GM18517 (cell line): ENCODE results near the gene MYOZ2.
A peak's percentile ranks its signal among the peaks of the same experiment; 100 is the strongest.

Experiments used
- ATAC-seq: cut with Tn5 transposase; IDR thresholded peaks from one replicate; pipeline ENCODE4 v1.9.1; 2021; ENCODE audit warnings: mild to moderate bottlenecking, moderate library complexity; ENCODE audit not compliant: unreplicated experiment

The MYOZ2 gene

GRCh38 chr4:119190354-119190753 is 54.7 kb downstream of the MYOZ2 start:
- no peak for ATAC-seq

- no peak for ATAC-seq
Observed at GRCh38 chr4:119191505-119191904, 55.9 kb downstream of the MYOZ2 start.

GRCh38 chr4:119197772-119198212 is 62.2 kb downstream of the MYOZ2 start:
- ATAC-seq = no peak

- ATAC-seq = no peak
Observed at GRCh38 chr4:119204916-119205315, 69.3 kb downstream of the MYOZ2 start.

- no peak for ATAC-seq
Observed at GRCh38 chr4:119205690-119206089, 70.1 kb downstream of the MYOZ2 start.

GRCh38 chr4:119206178-119206577 is 70.5 kb downstream of the MYOZ2 start:
- ATAC-seq = no peak

- ATAC-seq = no peak
Observed at GRCh38 chr4:119207051-119207450, 71.4 kb downstream of the MYOZ2 start.

- no peak for ATAC-seq
Observed at GRCh38 chr4:119209077-119209476, 73.4 kb downstream of the MYOZ2 start.

GRCh38 chr4:119209586-119209985 is 74.0 kb downstream of the MYOZ2 start:
- ATAC-seq = no peak

GRCh38 chr4:119210775-119211174 is 75.1 kb downstream of the MYOZ2 start:
- ATAC-seq = no peak

- peak; percentile 15 for ATAC-seq
Observed at GRCh38 chr4:119211867-119212233, 76.2 kb downstream of the MYOZ2 start.

GRCh38 chr4:119212234-119212963 is 76.8 kb downstream of the MYOZ2 start, which contains the start of gene USP53:
Gene USP53, plus strand, starts transcription at chr4:119212713. Its CDS starts 27,047 bp downstream, at chr4:119239760.
- ATAC-seq = peak; percentile 85

- ATAC-seq = peak; percentile 51
Observed at GRCh38 chr4:119212964-119213606, 77.5 kb downstream of the MYOZ2 start.

- ATAC-seq = no peak
Observed at GRCh38 chr4:119218093-119218492, 82.5 kb downstream of the MYOZ2 start.

- ATAC-seq = no peak
Observed at GRCh38 chr4:119221412-119221811, 85.8 kb downstream of the MYOZ2 start.

GRCh38 chr4:119227690-119228089 is 92.1 kb downstream of the MYOZ2 start:
- no peak for ATAC-seq

- no peak for ATAC-seq
Observed at GRCh38 chr4:119228406-119228805, 92.8 kb downstream of the MYOZ2 start.

- ATAC-seq = no peak
Observed at GRCh38 chr4:119229908-119230687, 94.5 kb downstream of the MYOZ2 start.

- ATAC-seq = no peak
Observed at GRCh38 chr4:119231491-119231890, 95.9 kb downstream of the MYOZ2 start.

- ATAC-seq = no peak
Observed at GRCh38 chr4:119232286-119232685, 96.7 kb downstream of the MYOZ2 start.

- ATAC-seq = no peak
Observed at GRCh38 chr4:119233191-119233590, 97.6 kb downstream of the MYOZ2 start.

GRCh38 chr4:119233750-119234149 is 98.1 kb downstream of the MYOZ2 start:
- ATAC-seq = no peak
